Epithelial cell of proximal tubule (primary cell): ENCODE measurements around the gene C1D. TPM values are rescaled to one million over a fixed set of nuclear protein-coding genes. Genes with fewer than 3 reads are reported as not detected.

Experiments
- DNase-seq: peaks from one replicate; pipeline ENCODE4 v3.0.0-alpha.2; 2011; ENCODE audit warnings: low read depth
- H3K4me3 ChIP-seq: 2 replicates; pipeline ENCODE4 v1.5.1; 2011; ENCODE audit warnings: low read depth, mild to moderate bottlenecking, low read length
- CTCF ChIP-seq: conservative IDR thresholded peaks from 2 replicates; pipeline ENCODE4 v1.5.1; 2012; ENCODE audit warnings: low read depth, mild to moderate bottlenecking, low read length
- total RNA-seq: library from RNA; depleted of rRNA; stranded (reverse); fragments of >200 nt; gene quantifications from 2 replicates; pipeline ENCODE4 v1.2.3, GENCODE V29; 2015

The C1D gene
- total RNA-seq, 1 donor from 2014 or later: 29.8 TPM

- DNase-seq: no peak
- no peak overlapping the region for H3K4me3 ChIP-seq
- TF ChIP-seq CTCF: no peak
These were observed 17.5 kb downstream of the C1D start for GRCh38 chr2:68045342-68045741.

GRCh38 chr2:68044099-68044498 is 18.7 kb downstream of the C1D start:
- DNase-seq: no peak
- TF ChIP-seq CTCF: no peak
- H3K4me3 ChIP-seq: no peak overlapping the region

- no peak overlapping the region for H3K4me3 ChIP-seq
- TF ChIP-seq CTCF: no peak
- no peak for DNase-seq
These were observed 19.1 kb downstream of the C1D start for GRCh38 chr2:68043695-68044094.

DNA sequence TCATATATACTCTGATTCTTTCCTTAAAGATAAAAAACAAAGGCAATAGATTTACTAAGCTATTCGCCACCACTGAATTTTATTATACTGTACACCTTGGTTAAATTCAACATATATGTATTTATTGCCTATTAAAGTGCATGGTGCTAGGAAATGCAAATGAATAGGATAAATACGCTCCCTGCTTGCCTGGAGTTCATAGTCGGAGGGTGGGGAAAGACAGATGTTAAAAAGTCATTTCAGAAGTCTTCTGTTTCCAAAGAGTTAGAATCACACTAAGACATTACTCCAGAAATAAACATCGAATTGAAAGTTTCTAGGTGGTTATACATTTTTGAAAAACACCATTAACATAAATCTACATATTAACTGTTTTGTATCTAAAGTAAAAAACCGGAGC is 19.8 kb downstream of the C1D start:
- H3K4me3 ChIP-seq: no peak overlapping the region
- no peak for DNase-seq
- TF ChIP-seq CTCF: no peak

DNA sequence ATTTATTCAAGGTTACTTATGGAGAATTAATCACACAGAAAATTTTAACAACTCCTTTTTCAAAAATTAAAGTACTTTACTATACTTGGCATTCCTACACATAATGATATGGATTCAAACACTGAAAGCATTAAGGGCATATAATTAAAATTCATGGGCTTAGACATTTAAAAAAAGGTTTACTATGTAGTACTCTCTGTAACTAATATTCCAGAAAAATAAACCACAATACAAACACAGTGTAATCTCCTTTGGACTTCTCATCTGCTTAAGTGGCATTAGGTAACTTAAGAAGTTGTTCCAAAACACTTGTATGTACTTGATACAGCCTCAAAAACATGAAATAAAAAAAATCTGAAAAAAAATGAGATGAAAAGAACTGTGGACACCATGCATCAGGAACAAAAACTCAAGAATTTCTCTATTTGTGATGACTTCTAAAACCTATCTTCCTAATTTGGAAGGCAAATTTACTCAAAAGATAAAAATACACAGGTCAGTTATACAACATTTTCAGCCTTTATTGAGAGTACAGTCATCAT is 21.0 kb downstream of the C1D start:
- no peak for DNase-seq
- no peak overlapping the region for H3K4me3 ChIP-seq
- TF ChIP-seq CTCF: no peak

- no peak for DNase-seq
- no peak for TF ChIP-seq CTCF
- no peak overlapping the region for H3K4me3 ChIP-seq
These were observed 22.7 kb downstream of the C1D start for GRCh38 chr2:68040078-68040477.

DNA sequence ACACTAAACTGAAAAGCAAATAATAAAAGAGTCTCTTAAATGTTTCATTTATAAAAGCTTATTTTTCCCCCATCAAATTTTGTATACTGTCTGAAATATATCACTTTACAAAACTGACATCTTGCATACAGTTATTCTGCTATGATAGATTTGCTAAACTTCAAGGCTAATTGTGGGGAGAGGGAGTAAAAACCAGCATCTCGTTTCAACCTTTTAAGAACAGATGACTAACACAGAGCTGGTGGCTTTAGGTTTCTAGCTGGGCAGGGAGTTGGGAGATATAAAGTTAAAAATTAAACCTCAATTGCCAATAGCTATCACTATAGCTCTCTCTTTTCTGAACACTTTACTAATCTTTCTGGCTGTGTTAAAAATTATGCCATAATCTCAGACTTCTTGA is 23.5 kb downstream of the C1D start:
- H3K4me3 ChIP-seq: no peak overlapping the region
- no peak for DNase-seq
- no peak for TF ChIP-seq CTCF
